MM.1S (cell line): ENCODE data around the gene DDX50.

ENCODE experiments used
- DNase-seq: peaks from one replicate; pipeline ENCODE4 v3.0.0-alpha.2; 2015
- H2AFZ ChIP-seq: fragments of 300-600 bp; sonication (generic); 2 replicates; pipeline ENCODE4 v1.6.0; 2016; ENCODE audit warnings: antibody characterized with exemption, low read length
- H3F3A ChIP-seq: fragments of 300-600 bp; sonication (generic); 2 replicates; pipeline ENCODE4 v1.6.1; 2016; ENCODE audit warnings: mild to moderate bottlenecking, antibody characterized with exemption, low read length, moderate library complexity, mixed read lengths; ENCODE audit not compliant: insufficient read depth
- H3K27ac ChIP-seq: fragments of 300-600 bp; sonication (generic); 2 replicates; pipeline ENCODE4 v1.5.1; 2016; ENCODE audit warnings: mild to moderate bottlenecking, low read length
- H3K27me3 ChIP-seq: fragments of 300-600 bp; sonication (generic); replicated peaks from 2 replicates; pipeline ENCODE4 v1.6.0; 2016; ENCODE audit warnings: low read length; ENCODE audit not compliant: insufficient read depth
- H3K36me3 ChIP-seq: fragments of 300-600 bp; sonication (generic); replicated peaks from 2 replicates; pipeline ENCODE4 v1.6.1; 2016; ENCODE audit warnings: mild to moderate bottlenecking, low read length, mixed read lengths; ENCODE audit not compliant: insufficient read depth
- H3K4me1 ChIP-seq: fragments of 300-600 bp; sonication (generic); 2 replicates; pipeline ENCODE4 v1.6.1; 2016; ENCODE audit warnings: low read length, mixed read lengths
- H3K4me2 ChIP-seq: fragments of 300-600 bp; sonication (generic); 2 replicates; pipeline ENCODE4 v1.6.0; 2016; ENCODE audit warnings: low read depth, low read length
- H3K4me3 ChIP-seq: fragments of 300-600 bp; sonication (generic); 2 replicates; pipeline ENCODE4 v1.5.1; 2016; ENCODE audit warnings: low read length, mixed read lengths
- H3K79me2 ChIP-seq: fragments of 300-600 bp; sonication (generic); 2 replicates; pipeline ENCODE4 v1.6.1; 2016; ENCODE audit warnings: mixed run types, low read length, mixed read lengths
- H3K9ac ChIP-seq: fragments of 300-600 bp; sonication (generic); 2 replicates; pipeline ENCODE4 v1.6.1; 2016; ENCODE audit warnings: low read length, mixed read lengths
- H3K9me2 ChIP-seq: fragments of 300-600 bp; sonication (generic); replicated peaks from 2 replicates; pipeline ENCODE4 v1.6.1; 2016; ENCODE audit warnings: mild to moderate bottlenecking, low read length, mixed read lengths; ENCODE audit not compliant: insufficient read depth
- H3K9me3 ChIP-seq: fragments of 300-600 bp; sonication (generic); replicated peaks from 2 replicates; pipeline ENCODE4 v1.6.1; 2016; ENCODE audit warnings: mild to moderate bottlenecking, low read length, mixed read lengths; ENCODE audit not compliant: insufficient read depth
- H4K20me1 ChIP-seq: fragments of 300-600 bp; sonication (generic); 2 replicates; pipeline ENCODE4 v1.6.1; 2016; ENCODE audit warnings: mild to moderate bottlenecking, low read length, moderate library complexity, mixed read lengths; ENCODE audit not compliant: insufficient read depth
- CTCF ChIP-seq: fragments of 300-600 bp; sonication (generic); IDR thresholded peaks from 2 replicates; pipeline ENCODE4 v1.5.1; 2016; ENCODE audit warnings: antibody characterized with exemption, low read length, mixed read lengths
- EZH2 ChIP-seq: fragments of 300-600 bp; sonication (generic); optimal IDR thresholded peaks from 2 replicates; pipeline ENCODE3; 2017; ENCODE audit warnings: low read depth, mild to moderate bottlenecking, antibody characterized with exemption, low read length, mixed read lengths
- EZH2phosphoT487 ChIP-seq: fragments of 300-600 bp; sonication (generic); IDR thresholded peaks from 2 replicates; pipeline ENCODE4 v1.6.1; 2018; ENCODE audit warnings: antibody characterized with exemption, low read length

Gene DDX50

GRCh38 chr10:68871731-68872342 lies 29.3 kb upstream of the DDX50 start:
- TF ChIP-seq CTCF (no peak), EZH2 (no peak), EZH2phosphoT487 (no peak)
- Histone ChIP-seq H3K9ac (no peak overlapping the region), H3K4me2 (no peak overlapping the region), H2AFZ (no peak overlapping the region), H3F3A (no peaks in the 10 kb centered on the region), H3K27ac (no peak overlapping the region), H3K9me2 (no peaks in the 10 kb centered on the region), H3K36me3 (no peaks in the 10 kb centered on the region), H3K4me1 (no peaks in the 10 kb centered on the region), H3K4me3 (no peak overlapping the region), H4K20me1 (no peaks in the 10 kb centered on the region), H3K79me2 (no peaks in the 10 kb centered on the region), H3K9me3 (no peaks in the 10 kb centered on the region), H3K27me3 (no peaks in the 10 kb centered on the region)
- no peak for DNase-seq

GRCh38 chr10:68876246-68877138 lies 24.6 kb upstream of the DDX50 start:
- no peaks in the 10 kb centered on the region for H3K9me2 ChIP-seq
- H3K79me2 ChIP-seq = no peaks in the 10 kb centered on the region
- no peaks in the 10 kb centered on the region for H4K20me1 ChIP-seq
- H2AFZ ChIP-seq = no peak overlapping the region
- H3K4me2 ChIP-seq = no peak overlapping the region
- H3K4me1 ChIP-seq = no peaks in the 10 kb centered on the region
- H3K4me3 ChIP-seq = no peak overlapping the region
- no peak for DNase-seq
- no peaks in the 10 kb centered on the region for H3K27me3 ChIP-seq
- H3K9me3 ChIP-seq = no peaks in the 10 kb centered on the region
- no peak overlapping the region for H3K27ac ChIP-seq
- no peak overlapping the region for H3K9ac ChIP-seq
- no peaks in the 10 kb centered on the region for H3F3A ChIP-seq
- TF ChIP-seq EZH2phosphoT487 (no peak), CTCF (no peak)
- no peaks in the 10 kb centered on the region for H3K36me3 ChIP-seq

- H3K4me2 ChIP-seq = no peak overlapping the region
- no peaks in the 10 kb centered on the region for H3K4me1 ChIP-seq
- H3K9me2 ChIP-seq = no peaks in the 10 kb centered on the region
- H3K27ac ChIP-seq = no peak overlapping the region
- no peak for DNase-seq
- H3F3A ChIP-seq = no peaks in the 10 kb centered on the region
- H3K79me2 ChIP-seq = no peaks in the 10 kb centered on the region
- no peaks in the 10 kb centered on the region for H3K9me3 ChIP-seq
- H3K9ac ChIP-seq = no peak overlapping the region
- H4K20me1 ChIP-seq = no peaks in the 10 kb centered on the region
- no peak overlapping the region for H3K4me3 ChIP-seq
- H3K36me3 ChIP-seq = no peaks in the 10 kb centered on the region
- TF ChIP-seq EZH2phosphoT487 (no peak), CTCF (no peak), EZH2 (no peak)
- H2AFZ ChIP-seq = no peak overlapping the region
- no peaks in the 10 kb centered on the region for H3K27me3 ChIP-seq
Observed at GRCh38 chr10:68877482-68878110, 23.5 kb upstream of the DDX50 start.
